ENCODE measurements around the gene GRIK1.

DNA sequence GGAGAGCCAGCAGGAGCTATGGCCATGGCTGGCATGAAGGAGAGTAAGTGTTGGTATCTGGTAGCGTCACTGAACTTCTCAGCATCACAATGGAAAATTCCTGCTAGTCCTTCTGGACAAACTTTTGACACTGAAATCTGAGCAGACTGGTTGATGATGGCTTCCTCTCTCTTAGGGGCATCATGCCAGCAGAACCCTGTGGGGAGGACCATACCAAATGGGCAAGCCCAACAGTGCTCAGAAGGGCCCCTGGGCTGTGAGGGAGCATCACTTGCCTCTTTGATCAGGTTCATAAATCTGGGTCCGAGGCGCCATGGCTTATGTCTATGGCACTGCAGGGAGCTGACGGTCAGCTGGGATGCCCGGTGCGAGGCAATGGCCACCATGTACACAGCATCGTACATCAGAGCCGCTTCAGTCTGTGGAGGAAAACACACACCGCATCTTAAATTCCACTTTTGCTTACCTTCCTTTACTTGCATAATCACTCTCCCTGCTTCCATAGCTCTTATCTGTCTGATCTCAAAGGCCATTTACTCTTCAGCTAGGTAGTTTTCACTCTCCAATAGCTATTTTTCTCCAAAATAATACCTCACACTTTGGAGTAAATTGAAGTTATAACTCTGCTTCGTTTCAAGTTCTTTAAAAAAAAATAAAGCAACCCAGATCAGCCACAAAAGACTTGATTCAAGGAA, 297.1 kb downstream of the GRIK1 start:
- TF ChIP-seq, protein P1, sequence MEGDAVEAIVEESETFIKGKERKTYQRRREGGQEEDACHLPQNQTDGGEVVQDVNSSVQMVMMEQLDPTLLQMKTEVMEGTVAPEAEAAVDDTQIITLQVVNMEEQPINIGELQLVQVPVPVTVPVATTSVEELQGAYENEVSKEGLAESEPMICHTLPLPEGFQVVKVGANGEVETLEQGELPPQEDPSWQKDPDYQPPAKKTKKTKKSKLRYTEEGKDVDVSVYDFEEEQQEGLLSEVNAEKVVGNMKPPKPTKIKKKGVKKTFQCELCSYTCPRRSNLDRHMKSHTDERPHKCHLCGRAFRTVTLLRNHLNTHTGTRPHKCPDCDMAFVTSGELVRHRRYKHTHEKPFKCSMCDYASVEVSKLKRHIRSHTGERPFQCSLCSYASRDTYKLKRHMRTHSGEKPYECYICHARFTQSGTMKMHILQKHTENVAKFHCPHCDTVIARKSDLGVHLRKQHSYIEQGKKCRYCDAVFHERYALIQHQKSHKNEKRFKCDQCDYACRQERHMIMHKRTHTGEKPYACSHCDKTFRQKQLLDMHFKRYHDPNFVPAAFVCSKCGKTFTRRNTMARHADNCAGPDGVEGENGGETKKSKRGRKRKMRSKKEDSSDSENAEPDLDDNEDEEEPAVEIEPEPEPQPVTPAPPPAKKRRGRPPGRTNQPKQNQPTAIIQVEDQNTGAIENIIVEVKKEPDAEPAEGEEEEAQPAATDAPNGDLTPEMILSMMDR (IDR thresholded peaks at IDR 0.05), result no peak
- no peak for TF ChIP-seq POLR2A (IDR thresholded peaks at IDR 0.05)
- TF ChIP-seq POLR2AphosphoS5 (IDR thresholded peaks at IDR 0.05), result no peak

Data from suprapubic skin (tissue), 4 donors.